Gastrocnemius medialis (tissue), 4 donors: ENCODE data around the gene ATP5F1D.

Experiments used
- POLR2A ChIP-seq, 2 donors: fragments of 450-650 bp; IDR thresholded peaks; one replicate each; pipeline ENCODE4 v1.6.1; 2017; ENCODE audit warnings: antibody characterized with exemption in 2 of 2, mild to moderate bottlenecking in 2 of 2, moderate library complexity in 2 of 2
- TF ChIP-seq, protein P1 (sequence below), 5 experiments: fragments of 450-650 bp in 3 of 5; fragments of 200-600 bp in 2 of 5; sonication (generic) in 2 of 5; IDR thresholded peaks in 4 of 5; conservative IDR thresholded peaks in 1 of 5; 1 replicate in 4 of 5; 2 replicates in 1 of 5; pipeline ENCODE4 v1.5.1; 2016 to 2019; ENCODE audit warnings: antibody characterized with exemption in 5 of 5, mild to moderate bottlenecking in 3 of 5, moderate library complexity in 3 of 5

DNA sequence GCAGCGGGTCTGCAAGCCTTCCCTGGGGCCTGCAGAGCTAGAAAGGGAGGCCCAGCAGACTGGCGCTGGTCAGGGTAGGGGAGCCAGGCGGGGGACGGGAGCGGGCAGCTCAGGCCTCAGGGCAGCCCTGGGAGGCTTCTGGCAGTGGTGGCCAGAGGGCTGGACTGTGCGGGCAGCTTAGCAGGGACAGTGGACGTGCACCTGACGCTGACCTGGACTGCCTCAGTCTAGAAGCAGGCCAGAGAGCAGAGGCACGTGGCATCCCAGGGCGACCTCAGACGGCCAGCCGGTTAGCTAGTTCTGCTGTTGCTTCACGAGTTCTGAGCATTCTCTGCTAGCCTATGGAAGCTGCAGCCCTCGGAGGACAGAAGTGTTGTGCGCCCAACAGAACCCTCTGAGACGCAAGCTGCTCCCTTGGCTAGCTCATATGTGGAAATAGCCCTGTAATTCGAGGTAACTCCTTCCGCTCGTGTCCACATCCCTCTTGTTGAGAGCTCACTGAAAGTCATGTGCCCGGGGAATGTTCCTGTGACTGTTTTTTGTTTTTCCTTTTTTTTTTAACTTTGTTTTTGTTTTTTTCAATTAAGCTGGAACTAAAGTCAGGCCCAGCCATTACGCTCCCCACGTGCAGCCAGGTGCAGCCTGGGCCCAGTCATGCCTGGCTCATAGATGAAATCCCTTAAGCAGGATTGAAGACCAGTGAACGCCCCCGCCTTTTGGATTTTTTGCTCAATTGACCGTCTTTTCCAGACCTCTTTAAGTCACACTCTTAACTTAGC is 31.9 kb downstream of the ATP5F1D start:
- TF ChIP-seq, protein P1, sequence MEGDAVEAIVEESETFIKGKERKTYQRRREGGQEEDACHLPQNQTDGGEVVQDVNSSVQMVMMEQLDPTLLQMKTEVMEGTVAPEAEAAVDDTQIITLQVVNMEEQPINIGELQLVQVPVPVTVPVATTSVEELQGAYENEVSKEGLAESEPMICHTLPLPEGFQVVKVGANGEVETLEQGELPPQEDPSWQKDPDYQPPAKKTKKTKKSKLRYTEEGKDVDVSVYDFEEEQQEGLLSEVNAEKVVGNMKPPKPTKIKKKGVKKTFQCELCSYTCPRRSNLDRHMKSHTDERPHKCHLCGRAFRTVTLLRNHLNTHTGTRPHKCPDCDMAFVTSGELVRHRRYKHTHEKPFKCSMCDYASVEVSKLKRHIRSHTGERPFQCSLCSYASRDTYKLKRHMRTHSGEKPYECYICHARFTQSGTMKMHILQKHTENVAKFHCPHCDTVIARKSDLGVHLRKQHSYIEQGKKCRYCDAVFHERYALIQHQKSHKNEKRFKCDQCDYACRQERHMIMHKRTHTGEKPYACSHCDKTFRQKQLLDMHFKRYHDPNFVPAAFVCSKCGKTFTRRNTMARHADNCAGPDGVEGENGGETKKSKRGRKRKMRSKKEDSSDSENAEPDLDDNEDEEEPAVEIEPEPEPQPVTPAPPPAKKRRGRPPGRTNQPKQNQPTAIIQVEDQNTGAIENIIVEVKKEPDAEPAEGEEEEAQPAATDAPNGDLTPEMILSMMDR (IDR thresholded peaks at IDR 0.05 in 4 of 5, conservative IDR thresholded peaks at IDR 0.05 in 1 of 5): no peak
- peak; percentile 33 to 54 for TF ChIP-seq POLR2A (IDR thresholded peaks at IDR 0.05)
